ENCODE results near the gene ATP8A1.

Gene ATP8A1

GRCh38 chr4:42519803-42520417, 137.0 kb downstream of the ATP8A1 start:
- H3K4me3 ChIP-seq (ENCODE audit: low read depth, low read length), result no peak overlapping the region
- TF ChIP-seq, protein P1, sequence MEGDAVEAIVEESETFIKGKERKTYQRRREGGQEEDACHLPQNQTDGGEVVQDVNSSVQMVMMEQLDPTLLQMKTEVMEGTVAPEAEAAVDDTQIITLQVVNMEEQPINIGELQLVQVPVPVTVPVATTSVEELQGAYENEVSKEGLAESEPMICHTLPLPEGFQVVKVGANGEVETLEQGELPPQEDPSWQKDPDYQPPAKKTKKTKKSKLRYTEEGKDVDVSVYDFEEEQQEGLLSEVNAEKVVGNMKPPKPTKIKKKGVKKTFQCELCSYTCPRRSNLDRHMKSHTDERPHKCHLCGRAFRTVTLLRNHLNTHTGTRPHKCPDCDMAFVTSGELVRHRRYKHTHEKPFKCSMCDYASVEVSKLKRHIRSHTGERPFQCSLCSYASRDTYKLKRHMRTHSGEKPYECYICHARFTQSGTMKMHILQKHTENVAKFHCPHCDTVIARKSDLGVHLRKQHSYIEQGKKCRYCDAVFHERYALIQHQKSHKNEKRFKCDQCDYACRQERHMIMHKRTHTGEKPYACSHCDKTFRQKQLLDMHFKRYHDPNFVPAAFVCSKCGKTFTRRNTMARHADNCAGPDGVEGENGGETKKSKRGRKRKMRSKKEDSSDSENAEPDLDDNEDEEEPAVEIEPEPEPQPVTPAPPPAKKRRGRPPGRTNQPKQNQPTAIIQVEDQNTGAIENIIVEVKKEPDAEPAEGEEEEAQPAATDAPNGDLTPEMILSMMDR (IDR thresholded peaks at IDR 0.05; ENCODE audit: borderline replicate concordance, insufficient read depth, low read depth, low read length), result no peak

GRCh38 chr4:42515156-42515884, 141.6 kb downstream of the ATP8A1 start:
- TF ChIP-seq, protein P1 (IDR thresholded peaks at IDR 0.05; ENCODE audit: borderline replicate concordance, insufficient read depth, low read depth, low read length), result no peak
- H3K4me3 ChIP-seq (ENCODE audit: low read depth, low read length), result no peak overlapping the region

- TF ChIP-seq, protein P1 (IDR thresholded peaks at IDR 0.05; ENCODE audit: borderline replicate concordance, insufficient read depth, low read depth, low read length), result no peak
- H3K4me3 ChIP-seq (ENCODE audit: low read depth, low read length), result no peak overlapping the region
Measured at GRCh38 chr4:42513748-42514492, 143.0 kb downstream of the ATP8A1 start.

DNA sequence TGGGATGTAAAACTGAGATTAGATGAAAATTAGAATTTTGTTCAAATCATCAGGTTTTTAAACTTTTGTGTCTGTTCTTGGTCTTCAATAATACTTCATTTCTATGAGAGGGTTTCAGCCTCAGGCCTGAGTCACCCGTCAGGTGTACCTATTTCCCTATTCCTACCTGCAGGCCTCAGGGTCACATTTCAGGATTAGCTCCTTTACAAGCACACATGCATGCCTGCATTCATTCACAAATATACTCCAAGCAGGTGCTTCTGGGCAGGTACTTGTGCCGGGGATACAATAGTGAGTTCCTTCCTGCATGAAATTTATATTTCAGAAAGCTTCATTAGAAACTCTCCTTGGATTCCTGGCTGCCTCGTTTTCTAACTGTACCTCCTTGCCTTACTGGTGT, 144.7 kb downstream of the ATP8A1 start:
- TF ChIP-seq, protein P1 (IDR thresholded peaks at IDR 0.05; ENCODE audit: borderline replicate concordance, insufficient read depth, low read depth, low read length), result no peak

GRCh38 chr4:42510225-42510624, 146.7 kb downstream of the ATP8A1 start:
- no peak overlapping the region for H3K4me3 ChIP-seq (ENCODE audit: low read depth, low read length)
- TF ChIP-seq, protein P1 (IDR thresholded peaks at IDR 0.05; ENCODE audit: borderline replicate concordance, insufficient read depth, low read depth, low read length), result no peak

More for the DNA sequence above, 144.7 kb downstream of the ATP8A1 start:
- no peak overlapping the region for H3K4me3 ChIP-seq (ENCODE audit: low read depth, low read length)

DNA sequence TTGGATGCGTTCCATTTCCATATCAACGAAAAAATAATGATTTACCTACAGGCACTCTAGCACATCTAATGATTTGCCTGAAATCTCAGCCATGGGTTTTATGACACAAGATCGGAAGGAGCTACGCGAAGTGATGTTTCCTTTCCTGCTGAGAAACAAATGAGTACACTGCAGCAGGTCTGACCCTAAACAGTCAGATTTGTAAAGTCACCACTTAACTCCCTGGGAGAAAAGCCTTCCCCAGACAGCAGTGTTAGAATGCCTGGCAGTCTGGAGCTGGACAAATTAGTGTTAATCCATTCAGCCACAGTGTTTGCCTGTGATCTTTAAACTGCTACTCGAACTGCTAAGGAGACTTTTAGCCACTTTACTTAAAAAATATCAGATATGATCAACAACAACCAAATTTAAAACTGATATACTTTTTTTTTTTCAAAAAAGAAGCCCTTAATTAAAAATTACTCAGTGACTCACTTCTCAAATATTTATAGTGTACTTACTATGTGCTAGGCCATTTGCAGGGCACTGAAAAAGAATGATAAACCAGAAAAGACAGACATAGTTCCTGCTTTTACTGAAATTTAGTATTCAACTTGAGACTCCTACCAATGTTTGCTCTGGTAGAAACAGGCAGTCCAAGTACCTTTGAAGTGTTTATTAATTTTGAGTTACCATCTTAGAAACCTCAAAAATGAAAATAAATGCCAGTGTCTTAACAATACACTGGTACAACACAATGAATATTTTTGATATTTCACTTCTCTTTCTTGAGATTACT, 155.1 kb downstream of the ATP8A1 start:
- TF ChIP-seq, protein P1 (IDR thresholded peaks at IDR 0.05; ENCODE audit: borderline replicate concordance, insufficient read depth, low read depth, low read length), result no peak
- H3K4me3 ChIP-seq (ENCODE audit: low read depth, low read length), result no peak overlapping the region

Data from GM12875 (cell line).